ENCODE measurements around the gene PLAGL2. TPM values are rescaled to one million over a fixed set of nuclear protein-coding genes. Genes with fewer than 3 reads are reported as not detected.

Gene PLAGL2
- total RNA-seq, 1 donor from 2014 or later, result 123 TPM

DNA sequence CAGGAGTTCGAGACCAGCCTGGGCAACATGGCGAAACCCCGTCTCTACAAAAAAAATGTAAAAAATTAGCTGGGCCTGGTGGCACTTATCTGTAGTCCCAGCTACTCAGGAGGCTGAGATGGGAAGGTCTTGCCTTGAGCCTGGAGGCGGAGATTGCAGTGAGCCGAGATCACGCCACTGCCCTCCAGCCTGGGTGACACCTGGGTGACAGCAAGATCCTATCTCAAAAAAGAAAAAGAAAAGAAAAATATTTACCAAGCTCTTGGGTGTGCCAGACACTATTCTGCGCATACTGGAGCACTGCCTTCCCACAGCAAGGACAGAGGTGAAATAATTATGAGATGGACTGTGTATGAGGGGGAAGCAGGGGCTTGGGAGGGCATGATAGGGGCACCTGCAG lies 19.8 kb upstream of the PLAGL2 start:
- no peaks in the 10 kb centered on the region for H3K9me3 Mint-ChIP-seq
- peaks cover 24% of the 10 kb centered on the region for H3K4me1 Mint-ChIP-seq (ENCODE audit: low read depth)
- intact Hi-C loops (cut with micrococcal nuclease), result no loop called here
- no peak for DNase-seq (ENCODE audit: low spot score)
- no peak overlapping the region for H3K4me3 Mint-ChIP-seq
- H3K27ac Mint-ChIP-seq, result no peak overlapping the region
- peaks cover 54% of the 10 kb centered on the region for H3K36me3 Mint-ChIP-seq (ENCODE audit: low read depth)
- no peaks in the 10 kb centered on the region for H3K27me3 Mint-ChIP-seq (ENCODE audit: insufficient read depth)

DNA sequence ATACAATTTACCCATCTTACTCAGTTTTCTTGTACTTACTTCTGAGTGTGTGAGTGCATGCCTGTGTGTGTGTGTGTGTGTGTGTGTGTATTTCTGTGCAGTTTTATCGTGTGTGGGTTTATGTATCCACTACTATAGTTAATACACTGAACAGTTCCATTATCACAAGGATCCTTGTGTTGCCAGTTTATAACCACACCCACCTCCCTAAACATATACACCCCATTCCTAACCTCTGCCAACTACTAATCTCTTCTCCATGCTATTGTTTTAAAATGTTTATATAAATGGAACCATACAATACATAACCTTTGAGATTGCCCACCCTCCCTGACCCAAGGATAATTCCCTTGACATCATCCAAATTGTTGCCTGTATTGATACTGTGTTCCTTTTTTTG lies 18.8 kb upstream of the PLAGL2 start:
- H3K27me3 Mint-ChIP-seq (ENCODE audit: insufficient read depth), result no peaks in the 10 kb centered on the region
- no peak overlapping the region for H3K27ac Mint-ChIP-seq
- intact Hi-C loops (cut with micrococcal nuclease), result no loop called here
- no peaks in the 10 kb centered on the region for H3K9me3 Mint-ChIP-seq
- H3K4me3 Mint-ChIP-seq, result no peak overlapping the region
- peaks cover 15% of the 10 kb centered on the region for H3K4me1 Mint-ChIP-seq (ENCODE audit: low read depth)
- no peak for DNase-seq (ENCODE audit: low spot score)
- H3K36me3 Mint-ChIP-seq (ENCODE audit: low read depth), result peaks cover 48% of the 10 kb centered on the region

- H3K4me3 Mint-ChIP-seq, result no peak overlapping the region
- H3K36me3 Mint-ChIP-seq (ENCODE audit: low read depth), result peaks cover 45% of the 10 kb centered on the region
- H3K27me3 Mint-ChIP-seq (ENCODE audit: insufficient read depth), result no peaks in the 10 kb centered on the region
- H3K4me1 Mint-ChIP-seq (ENCODE audit: low read depth), result peaks cover 6% of the 10 kb centered on the region
- no peak for DNase-seq (ENCODE audit: low spot score)
- H3K27ac Mint-ChIP-seq, result no peak overlapping the region
- H3K9me3 Mint-ChIP-seq, result no peaks in the 10 kb centered on the region
- intact Hi-C loops (cut with micrococcal nuclease), result no loop called here
Measured at GRCh38 chr20:32224463-32224862, 16.9 kb upstream of the PLAGL2 start.

DNA sequence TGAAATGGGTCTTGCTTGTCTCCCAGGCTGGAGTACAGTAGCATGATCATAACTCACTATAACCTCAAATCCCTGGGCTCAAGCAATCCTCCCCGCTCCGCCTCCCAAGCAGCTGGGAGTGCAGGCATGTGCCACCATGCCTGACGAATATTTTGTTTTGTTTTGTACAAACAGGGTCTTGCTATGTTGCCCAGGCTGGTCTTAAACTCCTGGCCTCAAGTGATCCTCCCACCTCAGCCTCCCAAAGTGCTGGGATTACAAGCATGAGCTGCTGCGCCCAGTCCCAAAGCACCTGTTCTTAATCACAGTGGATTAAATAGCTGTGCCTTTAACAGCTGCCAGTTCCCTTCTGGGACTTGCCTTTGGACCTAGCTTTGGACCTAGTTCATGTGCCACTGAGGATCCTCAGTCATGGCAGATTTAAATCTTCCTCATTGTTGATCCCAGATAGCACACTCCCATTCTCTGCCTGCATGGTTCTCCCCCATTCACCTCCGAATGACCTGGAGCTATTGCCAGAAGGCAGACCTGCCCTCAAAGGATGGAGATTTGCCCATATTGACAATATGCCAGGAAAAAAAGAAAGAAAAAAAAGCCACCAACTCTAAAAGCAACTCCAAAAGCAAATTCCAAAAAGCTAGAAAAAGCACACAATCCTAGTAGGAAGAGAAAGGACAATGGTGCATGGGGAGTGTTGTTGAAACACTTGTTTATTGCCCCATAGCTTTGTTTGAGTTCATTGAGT lies 10.8 kb upstream of the PLAGL2 start:
- Mint-ChIP-seq H3K4me3 (no peak overlapping the region), H3K27ac (no peak overlapping the region), H3K9me3 (no peaks in the 10 kb centered on the region), H3K4me1 (ENCODE audit: low read depth) (peaks cover 9% of the 10 kb centered on the region), H3K27me3 (ENCODE audit: insufficient read depth) (no peaks in the 10 kb centered on the region), H3K36me3 (ENCODE audit: low read depth) (peaks cover 47% of the 10 kb centered on the region)
- DNase-seq (ENCODE audit: low spot score), result no peak
- intact Hi-C loops (cut with micrococcal nuclease), result no loop called here

GRCh38 chr20:32216179-32217142 lies 8.9 kb upstream of the PLAGL2 start:
- no peak overlapping the region for H3K27ac Mint-ChIP-seq
- no peak overlapping the region for H3K4me3 Mint-ChIP-seq
- no peak for DNase-seq (ENCODE audit: low spot score)
- no peaks in the 10 kb centered on the region for H3K9me3 Mint-ChIP-seq
- H3K27me3 Mint-ChIP-seq (ENCODE audit: insufficient read depth), result no peaks in the 10 kb centered on the region
- H3K4me1 Mint-ChIP-seq (ENCODE audit: low read depth), result peaks cover 18% of the 10 kb centered on the region
- intact Hi-C loops (cut with micrococcal nuclease), result no loop called here
- peaks cover 49% of the 10 kb centered on the region for H3K36me3 Mint-ChIP-seq (ENCODE audit: low read depth)

GRCh38 chr20:32215729-32216128 lies 8.2 kb upstream of the PLAGL2 start:
- intact Hi-C loops (cut with micrococcal nuclease), result no loop called here
- Mint-ChIP-seq H3K36me3 (ENCODE audit: low read depth) (peaks cover 48% of the 10 kb centered on the region), H3K27me3 (ENCODE audit: insufficient read depth) (no peaks in the 10 kb centered on the region), H3K9me3 (no peaks in the 10 kb centered on the region), H3K27ac (no peak overlapping the region), H3K4me3 (no peak overlapping the region), H3K4me1 (ENCODE audit: low read depth) (peaks cover 26% of the 10 kb centered on the region)
- DNase-seq (ENCODE audit: low spot score), result no peak

- Mint-ChIP-seq H3K27ac (no peak overlapping the region), H3K4me1 (ENCODE audit: low read depth) (peaks cover 32% of the 10 kb centered on the region), H3K27me3 (ENCODE audit: insufficient read depth) (no peaks in the 10 kb centered on the region), H3K9me3 (no peaks in the 10 kb centered on the region), H3K4me3 (no peak overlapping the region), H3K36me3 (ENCODE audit: low read depth) (peaks cover 52% of the 10 kb centered on the region)
- intact Hi-C loops (cut with micrococcal nuclease), result no loop called here
- DNase-seq (ENCODE audit: low spot score), result no peak
Measured at GRCh38 chr20:32215147-32215546, 7.6 kb upstream of the PLAGL2 start.

- no peak for DNase-seq (ENCODE audit: low spot score)
- Mint-ChIP-seq H3K36me3 (ENCODE audit: low read depth) (peaks cover 58% of the 10 kb centered on the region), H3K27me3 (ENCODE audit: insufficient read depth) (no peaks in the 10 kb centered on the region), H3K9me3 (no peaks in the 10 kb centered on the region), H3K4me1 (ENCODE audit: low read depth) (peaks cover 41% of the 10 kb centered on the region), H3K27ac (no peak overlapping the region), H3K4me3 (no peak overlapping the region)
- intact Hi-C loops (cut with micrococcal nuclease), result no loop called here
Measured at GRCh38 chr20:32213870-32214269, 6.3 kb upstream of the PLAGL2 start.

DNA sequence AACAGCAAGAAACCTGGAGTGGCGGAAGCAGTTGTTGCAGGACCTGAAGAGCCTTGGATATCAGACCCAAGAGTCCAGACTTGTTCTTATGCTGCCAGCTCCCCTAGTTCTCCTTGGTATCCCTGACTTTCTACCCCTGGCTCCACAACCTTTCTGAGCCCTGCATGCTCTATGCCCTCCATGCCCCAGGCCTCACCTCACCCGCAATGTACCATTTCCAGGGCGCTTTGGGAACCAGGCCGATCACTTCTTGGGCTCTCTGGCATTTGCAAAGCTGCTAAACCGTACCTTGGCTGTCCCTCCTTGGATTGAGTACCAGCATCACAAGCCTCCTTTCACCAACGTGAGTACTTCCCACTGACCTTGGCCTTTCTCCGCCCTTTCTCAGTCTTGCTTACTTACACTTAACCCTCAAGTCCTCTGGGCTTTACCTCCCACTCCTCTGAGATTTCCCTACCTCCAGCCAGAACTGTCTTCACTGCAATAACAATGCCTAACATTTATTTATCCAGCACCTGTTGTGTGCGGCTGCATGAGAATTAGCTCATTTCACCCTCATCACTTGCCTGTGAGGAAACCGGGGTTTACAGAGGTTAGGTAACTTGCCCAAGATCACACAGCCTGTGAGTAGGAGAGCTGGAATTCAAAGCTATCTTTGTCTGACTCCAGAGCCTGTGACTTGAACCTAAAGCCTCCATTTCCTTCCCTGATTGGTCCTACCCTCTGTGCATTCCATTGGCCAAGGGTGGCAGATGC lies 2.5 kb upstream of the PLAGL2 start:
- Mint-ChIP-seq H3K4me3 (peak overlapping the region; percentile 91), H3K36me3 (ENCODE audit: low read depth) (peaks cover 53% of the 10 kb centered on the region), H3K27me3 (ENCODE audit: insufficient read depth) (no peaks in the 10 kb centered on the region), H3K27ac (peak overlapping the region; percentile 82), H3K4me1 (ENCODE audit: low read depth) (peaks cover 59% of the 10 kb centered on the region), H3K9me3 (no peaks in the 10 kb centered on the region)
- intact Hi-C loops (cut with micrococcal nuclease), result loop anchor here (5.0 to 10.0 kb wide), 4 partner anchors 258 to 1902 kb away; partner anchors contain the start of genes EIF2S2, PDRG1 and RALY
- no peak for DNase-seq (ENCODE audit: low spot score)

GRCh38 chr20:32208499-32209154 lies 1.1 kb upstream of the PLAGL2 start:
- peaks cover 73% of the 10 kb centered on the region for H3K4me1 Mint-ChIP-seq (ENCODE audit: low read depth)
- H3K36me3 Mint-ChIP-seq (ENCODE audit: low read depth), result peaks cover 62% of the 10 kb centered on the region
- intact Hi-C loops (cut with micrococcal nuclease), result loop anchor here (5.0 to 10.0 kb wide), 4 partner anchors 256 to 1904 kb away; partner anchors contain the start of genes EIF2S2, PDRG1 and RALY
- peak overlapping the region; percentile 79 for H3K27ac Mint-ChIP-seq
- no peaks in the 10 kb centered on the region for H3K9me3 Mint-ChIP-seq
- peak overlapping the region; percentile 91 for H3K4me3 Mint-ChIP-seq
- DNase-seq (ENCODE audit: low spot score), result no peak
- no peaks in the 10 kb centered on the region for H3K27me3 Mint-ChIP-seq (ENCODE audit: insufficient read depth)

GRCh38 chr20:32206760-32207625 lies 550 bp downstream of the PLAGL2 start:
- no peak for DNase-seq (ENCODE audit: low spot score)
- Mint-ChIP-seq H3K4me1 (ENCODE audit: low read depth) (peaks cover 86% of the 10 kb centered on the region), H3K9me3 (no peaks in the 10 kb centered on the region), H3K27ac (peak overlapping the region; percentile 93), H3K36me3 (ENCODE audit: low read depth) (peaks cover 73% of the 10 kb centered on the region), H3K27me3 (ENCODE audit: insufficient read depth) (no peaks in the 10 kb centered on the region), H3K4me3 (peak overlapping the region; percentile 100)
- intact Hi-C loops (cut with micrococcal nuclease), result loop anchor here (1.0 to 10.0 kb wide), 9 partner anchors 25 to 1905 kb away; partner anchors contain the start of genes ASXL1, EIF2S2, KIF3B and PDRG1

All from activated T-helper 1 cell treated with anti-CD3 and anti-CD28 coated beads, Interleukin-12 subunit alpha, Interleukin-12 subunit beta, Interleukin-2, Interleukin-4 antibody, amounts not matched to agents 30 ng/mL and 10 ng/mL and 1 ng/mL, durations not matched to agents 14 hours and 24 hours and 36 hours (primary cell).